ENCODE measurements around the gene BMERB1.
"Not testable (repeated sequence)": the region's sequence is repeated elsewhere in the genome, so short reads cannot be mapped to it uniquely, and the experiment has no call there.

The BMERB1 gene

GRCh38 chr16:15461376-15461775 is 27.0 kb downstream of the BMERB1 start:
- DNase-seq (ENCODE audit: low spot score) = no peak

- DNase-seq (ENCODE audit: low spot score) = no peak
Observed at GRCh38 chr16:15464401-15465186, 30.2 kb downstream of the BMERB1 start.

- DNase-seq (ENCODE audit: low spot score) = no peak
Observed at GRCh38 chr16:15466131-15466530, 31.7 kb downstream of the BMERB1 start.

- no peak for DNase-seq (ENCODE audit: low spot score)
Observed at GRCh38 chr16:15466886-15467781, 32.7 kb downstream of the BMERB1 start.

- DNase-seq (ENCODE audit: low spot score) = not testable (repeated sequence)
Observed at GRCh38 chr16:15476971-15477370, 42.6 kb downstream of the BMERB1 start.

GRCh38 chr16:15477802-15478201 is 43.4 kb downstream of the BMERB1 start:
- DNase-seq (ENCODE audit: low spot score) = no peak

- DNase-seq (ENCODE audit: low spot score) = peak; percentile 92
Observed at GRCh38 chr16:15482068-15482747, 47.8 kb downstream of the BMERB1 start.

- no peak for DNase-seq (ENCODE audit: low spot score)
Observed at GRCh38 chr16:15482748-15483298, 48.4 kb downstream of the BMERB1 start.

GRCh38 chr16:15483857-15484256 is 49.5 kb downstream of the BMERB1 start:
- DNase-seq (ENCODE audit: low spot score) = no peak

GRCh38 chr16:15484662-15485061 is 50.3 kb downstream of the BMERB1 start:
- no peak for DNase-seq (ENCODE audit: low spot score)

- no peak for DNase-seq (ENCODE audit: low spot score)
Observed at GRCh38 chr16:15485175-15485574, 50.8 kb downstream of the BMERB1 start.

GRCh38 chr16:15486661-15487060 is 52.3 kb downstream of the BMERB1 start:
- no peak for DNase-seq (ENCODE audit: low spot score)

- no peak for DNase-seq (ENCODE audit: low spot score)
Observed at GRCh38 chr16:15487336-15488284, 53.2 kb downstream of the BMERB1 start.

GRCh38 chr16:15489016-15489415 is 54.6 kb downstream of the BMERB1 start:
- no peak for DNase-seq (ENCODE audit: low spot score)

- no peak for DNase-seq (ENCODE audit: low spot score)
Observed at GRCh38 chr16:15490123-15490711, 55.8 kb downstream of the BMERB1 start.

- no peak for DNase-seq (ENCODE audit: low spot score)
Observed at GRCh38 chr16:15491411-15491810, 57.0 kb downstream of the BMERB1 start.

- no peak for DNase-seq (ENCODE audit: low spot score)
Observed at GRCh38 chr16:15492091-15492740, 57.8 kb downstream of the BMERB1 start.

- peak; percentile 68 for DNase-seq (ENCODE audit: low spot score)
Observed at GRCh38 chr16:15493466-15494180, 59.2 kb downstream of the BMERB1 start.

- DNase-seq (ENCODE audit: low spot score) = no peak
Observed at GRCh38 chr16:15494236-15494635, 59.8 kb downstream of the BMERB1 start.

All from AG08395 (cell line).